GM10266 (cell line): ENCODE measurements around the gene KLF7.

Experiments
- DNase-seq: peaks from one replicate; pipeline ENCODE4 v3.0.0; 2012; ENCODE audit errors: extremely low spot score
- CTCF ChIP-seq: IDR thresholded peaks from 2 replicates; pipeline ENCODE4 v1.5.1; 2012; ENCODE audit warnings: mild to moderate bottlenecking, low read depth; ENCODE audit not compliant: control insufficient read depth, insufficient read depth; ENCODE audit errors: missing control alignments

The KLF7 gene

GRCh38 chr2:207155516-207156444 lies 10.0 kb downstream of the KLF7 start:
- no peak for TF ChIP-seq CTCF
- no peak for DNase-seq

GRCh38 chr2:207154556-207155510 lies 10.9 kb downstream of the KLF7 start:
- no peak for DNase-seq
- TF ChIP-seq CTCF: no peak

GRCh38 chr2:207153266-207153975 lies 12.3 kb downstream of the KLF7 start:
- TF ChIP-seq CTCF: no peak
- no peak for DNase-seq

GRCh38 chr2:207151048-207151447 lies 14.7 kb downstream of the KLF7 start:
- no peak for DNase-seq
- no peak for TF ChIP-seq CTCF

- no peak for DNase-seq
- TF ChIP-seq CTCF: no peak
These were observed 15.5 kb downstream of the KLF7 start for GRCh38 chr2:207150284-207150683.

- TF ChIP-seq CTCF: no peak
- no peak for DNase-seq
These were observed 16.2 kb downstream of the KLF7 start for GRCh38 chr2:207149249-207150213.
